CD4-positive, alpha-beta T cell treated with Interleukin-6 for 4 hours (primary cell): ENCODE results near the gene PODXL.
A peak's percentile ranks its signal among the peaks of the same experiment; 100 is the strongest.

Source experiments
- DNase-seq: peaks from one replicate; pipeline ENCODE4 v3.0.0-alpha.2; 2020; ENCODE audit warnings: mixed read lengths

PODXL gene

GRCh38 chr7:131556053-131556908 is at the start of gene PODXL:
Gene PODXL, minus strand, starts transcription at chr7:131556628. Its CDS starts 269 bp downstream, at chr7:131556359.
- peak; percentile 66 for DNase-seq

GRCh38 chr7:131605280-131605878 is 49.0 kb upstream of the PODXL start:
- no peak for DNase-seq

- no peak for DNase-seq
These were observed 48.4 kb upstream of the PODXL start for GRCh38 chr7:131604841-131605279.

GRCh38 chr7:131603932-131604331 is 47.5 kb upstream of the PODXL start:
- no peak for DNase-seq

GRCh38 chr7:131602994-131603372 is 46.6 kb upstream of the PODXL start:
- DNase-seq, result no peak

- no peak for DNase-seq
These were observed 46.0 kb upstream of the PODXL start for GRCh38 chr7:131602304-131602993.

- no peak for DNase-seq
These were observed 43.9 kb upstream of the PODXL start for GRCh38 chr7:131600085-131600881.

GRCh38 chr7:131596785-131597184 is 40.4 kb upstream of the PODXL start:
- no peak for DNase-seq

GRCh38 chr7:131595699-131596098 is 39.3 kb upstream of the PODXL start:
- DNase-seq, result no peak

- no peak for DNase-seq
These were observed 35.4 kb upstream of the PODXL start for GRCh38 chr7:131591687-131592319.

GRCh38 chr7:131587315-131587923 is 31.0 kb upstream of the PODXL start:
- no peak for DNase-seq

- DNase-seq, result no peak
These were observed 30.3 kb upstream of the PODXL start for GRCh38 chr7:131586759-131587158.

- DNase-seq, result no peak
These were observed 29.8 kb upstream of the PODXL start for GRCh38 chr7:131586259-131586658.

GRCh38 chr7:131583430-131583829 is 27.0 kb upstream of the PODXL start:
- no peak for DNase-seq

GRCh38 chr7:131581241-131582051 is 25.0 kb upstream of the PODXL start:
- no peak for DNase-seq

- DNase-seq, result no peak
These were observed 22.2 kb upstream of the PODXL start for GRCh38 chr7:131578602-131579001.

- no peak for DNase-seq
These were observed 18.3 kb upstream of the PODXL start for GRCh38 chr7:131574741-131575140.

- no peak for DNase-seq
These were observed 14.0 kb upstream of the PODXL start for GRCh38 chr7:131570401-131570800.

- DNase-seq, result no peak
These were observed 12.5 kb upstream of the PODXL start for GRCh38 chr7:131568970-131569369.

GRCh38 chr7:131568510-131568909 is 12.1 kb upstream of the PODXL start:
- DNase-seq, result no peak

- DNase-seq, result no peak
These were observed 8.2 kb upstream of the PODXL start for GRCh38 chr7:131564640-131565039.
